ENCODE measurements around the gene CXCL12.

CXCL12 gene

DNA sequence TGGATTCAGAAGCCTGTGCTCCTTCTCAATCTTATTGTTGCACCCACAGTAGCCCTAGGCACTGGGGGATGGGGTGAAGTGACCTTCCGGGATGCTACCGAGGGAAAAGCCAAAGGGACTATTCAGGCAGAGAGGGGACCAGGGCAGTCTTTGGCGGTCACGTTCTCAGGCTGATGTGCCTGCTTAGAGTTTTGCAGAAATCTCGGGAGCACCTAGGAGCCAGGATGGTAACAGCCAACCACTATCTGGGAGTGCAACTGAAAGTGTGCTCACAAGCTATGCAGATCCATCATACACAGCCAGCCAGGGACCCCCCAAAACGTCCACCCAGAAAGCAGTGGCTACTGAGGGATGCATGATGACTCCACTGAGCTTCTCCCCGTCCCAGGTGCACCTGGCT is 52.4 kb downstream of the CXCL12 start:
- DNase-seq (ENCODE audit: low read depth), result no peak
- TF ChIP-seq, protein P1, sequence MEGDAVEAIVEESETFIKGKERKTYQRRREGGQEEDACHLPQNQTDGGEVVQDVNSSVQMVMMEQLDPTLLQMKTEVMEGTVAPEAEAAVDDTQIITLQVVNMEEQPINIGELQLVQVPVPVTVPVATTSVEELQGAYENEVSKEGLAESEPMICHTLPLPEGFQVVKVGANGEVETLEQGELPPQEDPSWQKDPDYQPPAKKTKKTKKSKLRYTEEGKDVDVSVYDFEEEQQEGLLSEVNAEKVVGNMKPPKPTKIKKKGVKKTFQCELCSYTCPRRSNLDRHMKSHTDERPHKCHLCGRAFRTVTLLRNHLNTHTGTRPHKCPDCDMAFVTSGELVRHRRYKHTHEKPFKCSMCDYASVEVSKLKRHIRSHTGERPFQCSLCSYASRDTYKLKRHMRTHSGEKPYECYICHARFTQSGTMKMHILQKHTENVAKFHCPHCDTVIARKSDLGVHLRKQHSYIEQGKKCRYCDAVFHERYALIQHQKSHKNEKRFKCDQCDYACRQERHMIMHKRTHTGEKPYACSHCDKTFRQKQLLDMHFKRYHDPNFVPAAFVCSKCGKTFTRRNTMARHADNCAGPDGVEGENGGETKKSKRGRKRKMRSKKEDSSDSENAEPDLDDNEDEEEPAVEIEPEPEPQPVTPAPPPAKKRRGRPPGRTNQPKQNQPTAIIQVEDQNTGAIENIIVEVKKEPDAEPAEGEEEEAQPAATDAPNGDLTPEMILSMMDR (IDR thresholded peaks at IDR 0.05; ENCODE audit: low read length, missing control alignments), result no peak
- H3K4me3 ChIP-seq (replicated peaks; ENCODE audit: low read depth, low read length), result no peak overlapping the region

DNA sequence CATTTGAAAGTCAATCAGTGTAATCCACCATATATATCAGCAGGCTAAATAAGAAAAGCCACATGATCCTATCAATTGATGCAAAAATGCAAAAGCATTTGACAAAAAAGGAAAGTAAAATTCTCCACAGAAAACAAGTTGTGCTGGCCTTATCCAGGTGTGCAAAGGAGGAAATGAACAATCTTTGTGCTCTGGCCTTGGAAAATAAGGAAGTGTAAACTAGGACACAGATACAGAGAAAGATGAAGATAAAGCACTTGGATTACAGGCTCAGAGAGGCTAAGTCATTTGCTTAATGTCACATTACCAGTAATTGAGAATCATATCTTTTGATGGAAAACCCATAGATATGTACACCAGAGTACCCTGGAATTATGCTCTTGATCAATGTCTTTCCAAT is 54.5 kb downstream of the CXCL12 start:
- DNase-seq (ENCODE audit: low read depth), result no peak
- TF ChIP-seq, protein P1 (IDR thresholded peaks at IDR 0.05; ENCODE audit: low read length, missing control alignments), result no peak
- H3K4me3 ChIP-seq (replicated peaks; ENCODE audit: low read depth, low read length), result no peak overlapping the region

GRCh38 chr10:44327461-44327860 is 57.4 kb downstream of the CXCL12 start:
- TF ChIP-seq, protein P1 (IDR thresholded peaks at IDR 0.05; ENCODE audit: low read length, missing control alignments), result no peak
- no peak overlapping the region for H3K4me3 ChIP-seq (replicated peaks; ENCODE audit: low read depth, low read length)
- DNase-seq (ENCODE audit: low read depth), result no peak

All from fibroblast of pulmonary artery (primary cell).